Stomach (tissue), 4 donors: ENCODE results near the gene TNK2.

ENCODE experiments used
- POLR2AphosphoS5 ChIP-seq, 3 donors: sonication (generic); formaldehyde crosslinking; IDR thresholded peaks; one replicate each; pipeline ENCODE4 v1.6.1; 2016; ENCODE audit warnings: antibody characterized with exemption in 3 of 3
- TF ChIP-seq, protein P1 (sequence below), 7 experiments: fragments of 450-650 bp in 4 of 7; fragments of 200-600 bp in 3 of 7; sonication (generic) in 3 of 7; IDR thresholded peaks; one replicate each; pipeline ENCODE4 v1.5.1; 2016 to 2019; ENCODE audit warnings: antibody characterized with exemption in 7 of 7, control low read depth in 2 of 7, mild to moderate bottlenecking in 1 of 7

DNA sequence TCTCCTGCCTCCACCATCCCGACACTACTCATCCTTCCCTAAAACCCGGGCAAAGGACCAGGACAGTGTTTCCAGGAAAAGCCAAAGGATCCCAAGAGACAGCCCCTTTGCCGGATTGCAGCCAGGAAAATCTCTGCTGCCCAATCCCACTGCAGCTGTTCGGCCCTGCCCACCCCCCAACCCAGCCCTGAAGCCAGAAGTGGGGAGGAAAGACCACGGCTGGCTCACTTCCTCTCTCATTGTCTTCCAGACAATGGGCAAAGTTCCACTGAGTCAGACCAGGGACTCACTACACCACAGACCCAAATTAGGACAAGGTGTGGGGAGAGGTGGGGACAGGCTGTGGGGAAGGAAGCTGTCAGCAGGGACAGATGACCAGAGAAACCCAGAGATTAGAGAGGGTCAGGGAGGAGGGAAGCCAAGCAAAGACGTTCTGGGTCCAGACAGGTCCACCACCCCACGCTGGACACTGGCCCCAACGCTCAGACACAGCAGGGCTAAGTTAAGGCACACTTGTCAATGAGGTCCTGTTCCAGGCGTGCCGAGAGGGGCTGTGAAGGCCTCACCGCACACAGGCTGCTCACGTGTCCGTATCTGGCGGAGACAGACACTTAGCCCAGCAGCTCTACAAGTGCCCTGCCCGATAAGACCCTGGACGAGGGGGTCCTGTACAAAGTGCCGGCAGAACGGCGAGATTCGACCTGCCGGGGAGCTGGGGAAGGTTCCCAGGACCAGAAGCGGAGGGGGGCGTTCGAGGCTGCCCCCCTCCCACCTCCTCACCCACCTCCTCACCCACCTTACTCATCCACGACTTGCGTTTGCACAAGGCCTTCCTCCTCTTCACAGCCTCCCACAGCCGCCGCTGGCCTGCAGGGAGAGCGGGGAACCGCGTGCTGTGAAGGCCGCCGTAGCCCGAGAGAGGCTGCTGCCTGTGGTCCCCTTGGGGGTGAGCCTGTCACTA is 21.9 kb downstream of the TNK2 start:
- TF ChIP-seq POLR2AphosphoS5 (IDR thresholded peaks at IDR 0.05), result no peak
- TF ChIP-seq, protein P1, sequence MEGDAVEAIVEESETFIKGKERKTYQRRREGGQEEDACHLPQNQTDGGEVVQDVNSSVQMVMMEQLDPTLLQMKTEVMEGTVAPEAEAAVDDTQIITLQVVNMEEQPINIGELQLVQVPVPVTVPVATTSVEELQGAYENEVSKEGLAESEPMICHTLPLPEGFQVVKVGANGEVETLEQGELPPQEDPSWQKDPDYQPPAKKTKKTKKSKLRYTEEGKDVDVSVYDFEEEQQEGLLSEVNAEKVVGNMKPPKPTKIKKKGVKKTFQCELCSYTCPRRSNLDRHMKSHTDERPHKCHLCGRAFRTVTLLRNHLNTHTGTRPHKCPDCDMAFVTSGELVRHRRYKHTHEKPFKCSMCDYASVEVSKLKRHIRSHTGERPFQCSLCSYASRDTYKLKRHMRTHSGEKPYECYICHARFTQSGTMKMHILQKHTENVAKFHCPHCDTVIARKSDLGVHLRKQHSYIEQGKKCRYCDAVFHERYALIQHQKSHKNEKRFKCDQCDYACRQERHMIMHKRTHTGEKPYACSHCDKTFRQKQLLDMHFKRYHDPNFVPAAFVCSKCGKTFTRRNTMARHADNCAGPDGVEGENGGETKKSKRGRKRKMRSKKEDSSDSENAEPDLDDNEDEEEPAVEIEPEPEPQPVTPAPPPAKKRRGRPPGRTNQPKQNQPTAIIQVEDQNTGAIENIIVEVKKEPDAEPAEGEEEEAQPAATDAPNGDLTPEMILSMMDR (IDR thresholded peaks at IDR 0.05), result no peak
